OCI-LY1 (cell line): ENCODE measurements around the gene ME1.

Source experiments
- CTCF ChIP-seq: fragments of 200-600 bp; sonication (generic), shearing (Covaris generic); IDR thresholded peaks from 2 replicates; pipeline ENCODE4 v1.5.1; 2017; ENCODE audit warnings: mild to moderate bottlenecking, antibody characterized with exemption, low read length, moderate library complexity, mixed read lengths
- EZH2 ChIP-seq: fragments of 200-600 bp; sonication (generic), shearing (Covaris generic); IDR thresholded peaks from 2 replicates; pipeline ENCODE4 v1.8.0; 2017; ENCODE audit warnings: borderline replicate concordance, mixed run types, mild to moderate bottlenecking, antibody characterized with exemption, low read length, moderate library complexity, mixed read lengths

- TF ChIP-seq CTCF (no peak), EZH2 (no peak)
These were observed 30.6 kb upstream of the ME1 start for GRCh38 chr6:83461438-83461837.
